ENCODE results near the gene SIVA1.

The SIVA1 gene

GRCh38 chr14:104773505-104774452 lies 20.8 kb downstream of the SIVA1 start:
- Histone ChIP-seq H3K79me1 (ENCODE audit: low read length) (no peaks in the 10 kb centered on the region), H2BK12ac (ENCODE audit: low read length) (no peak overlapping the region), H2BK5ac (ENCODE audit: low read depth, low read length, poor library complexity) (no peak overlapping the region), H4K12ac (ENCODE audit: low read depth, low read length) (no peak overlapping the region), H3K4me1 (ENCODE audit: control insufficient read depth in 1 of 2, insufficient read depth in 2 of 2, low read length in 2 of 2) (peaks cover 3 to 12% of the 10 kb centered on the region in 2 experiments), H3K27ac (ENCODE audit: low read depth, low read length) (no peak overlapping the region), H2AK5ac (ENCODE audit: low read length) (no peak overlapping the region), H3K4me2 (ENCODE audit: low read length) (no peak overlapping the region), H3K4ac (ENCODE audit: low read depth, low read length) (no peak overlapping the region), H3K27me3 (ENCODE audit: insufficient read depth, low read length) (no peaks in the 10 kb centered on the region), H2BK120ac (ENCODE audit: insufficient read depth, low read length, poor library complexity) (no peak overlapping the region), H3K9me3 (ENCODE audit: insufficient read depth, low read depth, low read length) (peaks cover 4% of the 10 kb centered on the region), H3K9ac (ENCODE audit: low read length) (no peak overlapping the region), H3K18ac (ENCODE audit: low read length) (no peak overlapping the region), H3K4me3 (ENCODE audit: low read depth, low read length) (no peak overlapping the region), H4K91ac (ENCODE audit: low read depth, low read length) (no peak overlapping the region), H3K14ac (ENCODE audit: low read length) (no peak overlapping the region), H3K79me2 (ENCODE audit: control insufficient read depth, insufficient read depth, low read length, poor library complexity) (no peaks in the 10 kb centered on the region), H2AFZ (ENCODE audit: insufficient read depth, low read length, poor library complexity) (no peak overlapping the region), H3K23ac (ENCODE audit: low read length) (no peak overlapping the region), H4K8ac (ENCODE audit: low read depth, low read length) (no peak overlapping the region), H3K36me3 (ENCODE audit: control insufficient read depth in 1 of 2, insufficient read depth in 2 of 2, low read length in 2 of 2) (peaks cover 82 to 92% of the 10 kb centered on the region in 2 experiments)
- no CpG with 5 or more reads among the region's 46 CpGs for WGBS (ENCODE audit: extremely low coverage, insufficient coverage, insufficient read length)
- peak in 1 of 2 donors; percentile 54 for DNase-seq

- H3K4me2 ChIP-seq (ENCODE audit: low read length), result no peak overlapping the region
- H3K36me3 ChIP-seq (ENCODE audit: control insufficient read depth in 1 of 2, insufficient read depth in 2 of 2, low read length in 2 of 2), result peaks cover 89 to 96% of the 10 kb centered on the region in 2 experiments
- H3K79me1 ChIP-seq (ENCODE audit: low read length), result no peaks in the 10 kb centered on the region
- H3K4me3 ChIP-seq (ENCODE audit: low read depth, low read length), result no peak overlapping the region
- H3K4ac ChIP-seq (ENCODE audit: low read depth, low read length), result no peak overlapping the region
- no peak overlapping the region for H2AK5ac ChIP-seq (ENCODE audit: low read length)
- H3K27me3 ChIP-seq (ENCODE audit: insufficient read depth, low read length), result no peaks in the 10 kb centered on the region
- no peak overlapping the region for H2BK12ac ChIP-seq (ENCODE audit: low read length)
- H2AFZ ChIP-seq (ENCODE audit: insufficient read depth, low read length, poor library complexity), result no peak overlapping the region
- no peak overlapping the region for H2BK120ac ChIP-seq (ENCODE audit: insufficient read depth, low read length, poor library complexity)
- no peak overlapping the region for H4K12ac ChIP-seq (ENCODE audit: low read depth, low read length)
- no peak overlapping the region for H3K14ac ChIP-seq (ENCODE audit: low read length)
- no peaks in the 10 kb centered on the region for H3K79me2 ChIP-seq (ENCODE audit: control insufficient read depth, insufficient read depth, low read length, poor library complexity)
- peaks cover 0 to 8% of the 10 kb centered on the region in 2 experiments for H3K4me1 ChIP-seq (ENCODE audit: control insufficient read depth in 1 of 2, insufficient read depth in 2 of 2, low read length in 2 of 2)
- no peak overlapping the region for H4K91ac ChIP-seq (ENCODE audit: low read depth, low read length)
- H4K8ac ChIP-seq (ENCODE audit: low read depth, low read length), result peak overlapping the region; percentile 12
- peak; percentile 46 to 76 for DNase-seq
- no peak overlapping the region for H3K23ac ChIP-seq (ENCODE audit: low read length)
- no CpG with 5 or more reads among the region's 20 CpGs for WGBS (ENCODE audit: extremely low coverage, insufficient coverage, insufficient read length)
- no peak overlapping the region for H3K18ac ChIP-seq (ENCODE audit: low read length)
- peaks cover 4% of the 10 kb centered on the region for H3K9me3 ChIP-seq (ENCODE audit: insufficient read depth, low read depth, low read length)
- H3K27ac ChIP-seq (ENCODE audit: low read depth, low read length), result no peak overlapping the region
- H2BK5ac ChIP-seq (ENCODE audit: low read depth, low read length, poor library complexity), result no peak overlapping the region
- no peak overlapping the region for H3K9ac ChIP-seq (ENCODE audit: low read length)
Measured at GRCh38 chr14:104774453-104775072, 21.6 kb downstream of the SIVA1 start.

- H3K18ac ChIP-seq (ENCODE audit: low read length), result no peak overlapping the region
- H3K79me2 ChIP-seq (ENCODE audit: control insufficient read depth, insufficient read depth, low read length, poor library complexity), result no peaks in the 10 kb centered on the region
- no peak overlapping the region for H3K4me2 ChIP-seq (ENCODE audit: low read length)
- H3K23ac ChIP-seq (ENCODE audit: low read length), result no peak overlapping the region
- H3K14ac ChIP-seq (ENCODE audit: low read length), result no peak overlapping the region
- H3K79me1 ChIP-seq (ENCODE audit: low read length), result no peaks in the 10 kb centered on the region
- DNase-seq, result no peak
- H3K27me3 ChIP-seq (ENCODE audit: insufficient read depth, low read length), result no peaks in the 10 kb centered on the region
- no peak overlapping the region for H3K4me3 ChIP-seq (ENCODE audit: low read depth, low read length)
- no peak overlapping the region for H3K27ac ChIP-seq (ENCODE audit: low read depth, low read length)
- no peak overlapping the region for H3K4ac ChIP-seq (ENCODE audit: low read depth, low read length)
- peaks cover 0 to 7% of the 10 kb centered on the region in 2 experiments for H3K4me1 ChIP-seq (ENCODE audit: control insufficient read depth in 1 of 2, insufficient read depth in 2 of 2, low read length in 2 of 2)
- H2AK5ac ChIP-seq (ENCODE audit: low read length), result no peak overlapping the region
- WGBS (ENCODE audit: extremely low coverage, insufficient coverage, insufficient read length), result no CpG with 5 or more reads among the region's 13 CpGs
- H3K9ac ChIP-seq (ENCODE audit: low read length), result no peak overlapping the region
- peaks cover 4% of the 10 kb centered on the region for H3K9me3 ChIP-seq (ENCODE audit: insufficient read depth, low read depth, low read length)
- H2BK12ac ChIP-seq (ENCODE audit: low read length), result no peak overlapping the region
- H3K36me3 ChIP-seq (ENCODE audit: control insufficient read depth in 1 of 2, insufficient read depth in 2 of 2, low read length in 2 of 2), result peaks cover 91 to 96% of the 10 kb centered on the region in 2 experiments
- H2BK5ac ChIP-seq (ENCODE audit: low read depth, low read length, poor library complexity), result no peak overlapping the region
- no peak overlapping the region for H2AFZ ChIP-seq (ENCODE audit: insufficient read depth, low read length, poor library complexity)
- no peak overlapping the region for H4K12ac ChIP-seq (ENCODE audit: low read depth, low read length)
- no peak overlapping the region for H2BK120ac ChIP-seq (ENCODE audit: insufficient read depth, low read length, poor library complexity)
- no peak overlapping the region for H4K8ac ChIP-seq (ENCODE audit: low read depth, low read length)
- H4K91ac ChIP-seq (ENCODE audit: low read depth, low read length), result no peak overlapping the region
Measured at GRCh38 chr14:104775073-104775489, 22.1 kb downstream of the SIVA1 start.

GRCh38 chr14:104776481-104776880 lies 23.5 kb downstream of the SIVA1 start:
- Histone ChIP-seq H3K79me1 (ENCODE audit: low read length) (no peaks in the 10 kb centered on the region), H3K23ac (ENCODE audit: low read length) (no peak overlapping the region), H4K8ac (ENCODE audit: low read depth, low read length) (no peak overlapping the region), H3K4me3 (ENCODE audit: low read depth, low read length) (no peak overlapping the region), H3K4me1 (ENCODE audit: control insufficient read depth in 1 of 2, insufficient read depth in 2 of 2, low read length in 2 of 2) (peaks cover 0 to 7% of the 10 kb centered on the region in 2 experiments), H3K4me2 (ENCODE audit: low read length) (no peak overlapping the region), H3K79me2 (ENCODE audit: control insufficient read depth, insufficient read depth, low read length, poor library complexity) (no peaks in the 10 kb centered on the region), H3K9me3 (ENCODE audit: insufficient read depth, low read depth, low read length) (peaks cover 4% of the 10 kb centered on the region), H2BK12ac (ENCODE audit: low read length) (no peak overlapping the region), H3K27ac (ENCODE audit: low read depth, low read length) (no peak overlapping the region), H3K18ac (ENCODE audit: low read length) (no peak overlapping the region), H3K9ac (ENCODE audit: low read length) (no peak overlapping the region), H3K36me3 (ENCODE audit: control insufficient read depth in 1 of 2, insufficient read depth in 2 of 2, low read length in 2 of 2) (peaks cover 91 to 94% of the 10 kb centered on the region in 2 experiments), H3K14ac (ENCODE audit: low read length) (no peak overlapping the region), H2BK5ac (ENCODE audit: low read depth, low read length, poor library complexity) (no peak overlapping the region), H2AK5ac (ENCODE audit: low read length) (no peak overlapping the region), H4K12ac (ENCODE audit: low read depth, low read length) (no peak overlapping the region), H2BK120ac (ENCODE audit: insufficient read depth, low read length, poor library complexity) (no peak overlapping the region), H2AFZ (ENCODE audit: insufficient read depth, low read length, poor library complexity) (no peak overlapping the region), H4K91ac (ENCODE audit: low read depth, low read length) (no peak overlapping the region), H3K27me3 (ENCODE audit: insufficient read depth, low read length) (no peaks in the 10 kb centered on the region), H3K4ac (ENCODE audit: low read depth, low read length) (no peak overlapping the region)
- DNase-seq, result no peak
- no CpG with 5 or more reads among the region's 15 CpGs for WGBS (ENCODE audit: extremely low coverage, insufficient coverage, insufficient read length)
